Measurements from ENCODE around the gene AK5.

GRCh38 chr1:77292551-77292950 lies 10.7 kb downstream of the AK5 start:
- no peak for TF ChIP-seq CTCF (IDR thresholded peaks at IDR 0.05)
- no peak for TF ChIP-seq POLR2A (IDR thresholded peaks at IDR 0.05)
